SK-N-SH treated with all-trans-retinoic acid at 6 μM for 48 hours (cell line): ENCODE data around the gene LRFN2.
A peak's percentile ranks its signal among the peaks of the same experiment; 100 is the strongest.

ENCODE experiments used
- ATAC-seq: fragments of 200-7000 bp; cut with Tn5 transposase; 3 replicates; pipeline ENCODE4 v1.9.1; 2020; ENCODE audit warnings: mild to moderate bottlenecking, moderate library complexity
- ARNTL ChIP-seq: fragments of 450-650 bp; formaldehyde crosslinking; IDR thresholded peaks from 2 replicates; pipeline ENCODE4 v1.5.0; 2020; ENCODE audit warnings: low read depth, mild to moderate bottlenecking, moderate library complexity, borderline replicate concordance
- CREB5 ChIP-seq: fragments of 250-450 bp; sonication (Bioruptor Pico); IDR thresholded peaks from 2 replicates; pipeline ENCODE4 v1.5.1; 2020; ENCODE audit warnings: low read depth, mild to moderate bottlenecking, moderate library complexity
- CSDC2 ChIP-seq: fragments of 250-450 bp; sonication (Bioruptor Pico); IDR thresholded peaks from 2 replicates; pipeline ENCODE4 v1.5.0; 2020; ENCODE audit warnings: mild to moderate bottlenecking, moderate library complexity
- CSRNP3 ChIP-seq: fragments of 250-450 bp; sonication (Bioruptor Pico); IDR thresholded peaks from 2 replicates; pipeline ENCODE4 v1.5.1; 2021; ENCODE audit warnings: mild to moderate bottlenecking, moderate library complexity
- ESRRG ChIP-seq: fragments of 250-450 bp; sonication (Bioruptor Pico); IDR thresholded peaks from 2 replicates; pipeline ENCODE4 v1.6.1; 2021; ENCODE audit warnings: mild to moderate bottlenecking
- GLIS3 ChIP-seq: fragments of 250-450 bp; sonication (Bioruptor Pico); IDR thresholded peaks from 2 replicates; pipeline ENCODE4 v1.5.0; 2020; ENCODE audit warnings: mild to moderate bottlenecking, moderate library complexity
- ISL1 ChIP-seq: fragments of 250-450 bp; sonication (Bioruptor Pico); IDR thresholded peaks from 2 replicates; pipeline ENCODE4 v2.1.2; 2022; ENCODE audit warnings: mild to moderate bottlenecking, moderate library complexity
- POU6F1 ChIP-seq: fragments of 250-450 bp; sonication (Bioruptor Pico); IDR thresholded peaks from 2 replicates; pipeline ENCODE4 v1.8.0; 2021; ENCODE audit warnings: low read depth, mild to moderate bottlenecking, moderate library complexity, borderline replicate concordance
- PPARA ChIP-seq: fragments of 250-450 bp; sonication (Bioruptor Pico); IDR thresholded peaks from 2 replicates; pipeline ENCODE4 v1.5.0; 2020; ENCODE audit warnings: mild to moderate bottlenecking, borderline replicate concordance
- SNAI2 ChIP-seq: fragments of 250-450 bp; sonication (Bioruptor Pico); IDR thresholded peaks from 2 replicates; pipeline ENCODE4 v1.5.0; 2020; ENCODE audit warnings: mild to moderate bottlenecking, moderate library complexity
- TCF4 ChIP-seq: fragments of 250-450 bp; sonication (Bioruptor Pico); IDR thresholded peaks from 2 replicates; pipeline ENCODE4 v1.8.0; 2021; ENCODE audit warnings: mild to moderate bottlenecking, moderate library complexity, borderline replicate concordance
- TOX ChIP-seq: fragments of 250-450 bp; sonication (Bioruptor Pico); IDR thresholded peaks from 2 replicates; pipeline ENCODE4 v1.8.0; 2021; ENCODE audit warnings: mild to moderate bottlenecking, moderate library complexity, borderline replicate concordance
- TSHZ2 ChIP-seq: fragments of 250-450 bp; sonication (Bioruptor Pico); IDR thresholded peaks from 2 replicates; pipeline ENCODE4 v1.5.0; 2020; ENCODE audit warnings: mild to moderate bottlenecking, moderate library complexity
- ZC3H10 ChIP-seq: fragments of 250-450 bp; sonication (Bioruptor Pico); IDR thresholded peaks from 2 replicates; pipeline ENCODE4 v1.5.1; 2021; ENCODE audit warnings: mild to moderate bottlenecking, moderate library complexity
- ZFP3 ChIP-seq: fragments of 250-450 bp; sonication (Bioruptor Pico); IDR thresholded peaks from 2 replicates; pipeline ENCODE4 v1.5.0; 2020; ENCODE audit warnings: mild to moderate bottlenecking, moderate library complexity
- ZFP30 ChIP-seq: fragments of 450-650 bp; formaldehyde crosslinking; IDR thresholded peaks from 2 replicates; pipeline ENCODE4 v1.5.0; 2022; ENCODE audit warnings: mild to moderate bottlenecking, moderate library complexity
- ZNF70 ChIP-seq: fragments of 450-650 bp; formaldehyde crosslinking; IDR thresholded peaks from 2 replicates; pipeline ENCODE4 v1.5.0; 2020; ENCODE audit warnings: mild to moderate bottlenecking, moderate library complexity
- ZNF8 ChIP-seq: fragments of 450-650 bp; formaldehyde crosslinking; IDR thresholded peaks from 2 replicates; pipeline ENCODE4 v1.5.0; 2020; ENCODE audit warnings: mild to moderate bottlenecking, moderate library complexity
- TF ChIP-seq, protein P1 (sequence below): fragments of 250-450 bp; sonication (Bioruptor Pico); IDR thresholded peaks from 2 replicates; pipeline ENCODE4 v1.8.0; 2020; ENCODE audit warnings: mild to moderate bottlenecking, moderate library complexity, borderline replicate concordance

The LRFN2 gene

GRCh38 chr6:40550202-40551101, 36.7 kb downstream of the LRFN2 start:
- TF ChIP-seq, protein P1, sequence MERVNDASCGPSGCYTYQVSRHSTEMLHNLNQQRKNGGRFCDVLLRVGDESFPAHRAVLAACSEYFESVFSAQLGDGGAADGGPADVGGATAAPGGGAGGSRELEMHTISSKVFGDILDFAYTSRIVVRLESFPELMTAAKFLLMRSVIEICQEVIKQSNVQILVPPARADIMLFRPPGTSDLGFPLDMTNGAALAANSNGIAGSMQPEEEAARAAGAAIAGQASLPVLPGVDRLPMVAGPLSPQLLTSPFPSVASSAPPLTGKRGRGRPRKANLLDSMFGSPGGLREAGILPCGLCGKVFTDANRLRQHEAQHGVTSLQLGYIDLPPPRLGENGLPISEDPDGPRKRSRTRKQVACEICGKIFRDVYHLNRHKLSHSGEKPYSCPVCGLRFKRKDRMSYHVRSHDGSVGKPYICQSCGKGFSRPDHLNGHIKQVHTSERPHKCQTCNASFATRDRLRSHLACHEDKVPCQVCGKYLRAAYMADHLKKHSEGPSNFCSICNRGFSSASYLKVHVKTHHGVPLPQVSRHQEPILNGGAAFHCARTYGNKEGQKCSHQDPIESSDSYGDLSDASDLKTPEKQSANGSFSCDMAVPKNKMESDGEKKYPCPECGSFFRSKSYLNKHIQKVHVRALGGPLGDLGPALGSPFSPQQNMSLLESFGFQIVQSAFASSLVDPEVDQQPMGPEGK: no peak
- TF ChIP-seq ISL1 (CRISPR knock-in tag) (no peak), POU6F1 (no peak), ZNF8 (no peak), CSRNP3 (CRISPR knock-in tag) (no peak), GLIS3 (CRISPR knock-in tag) (no peak), SNAI2 (no peak), TSHZ2 (no peak), ZFP3 (no peak)
- TF ChIP-seq, all 23 proteins: peak for 0
- peak; percentile 73 for ATAC-seq

- ATAC-seq: no peak
- TF ChIP-seq ZNF8 (no peak), CSRNP3 (CRISPR knock-in tag) (no peak), ARNTL (CRISPR knock-in tag) (no peak), TSHZ2 (no peak), ZNF70 (no peak), PPARA (CRISPR knock-in tag) (no peak), TOX (CRISPR knock-in tag) (no peak), CREB5 (CRISPR knock-in tag) (no peak), ESRRG (CRISPR knock-in tag) (no peak), ISL1 (CRISPR knock-in tag) (no peak), CSDC2 (CRISPR knock-in tag) (no peak), SNAI2 (no peak), TCF4 (CRISPR knock-in tag) (no peak), ZFP30 (CRISPR knock-in tag) (no peak), ZC3H10 (CRISPR knock-in tag) (no peak), ZFP3 (no peak), POU6F1 (no peak)
Observed at GRCh38 chr6:40545954-40546353, 41.2 kb downstream of the LRFN2 start.
